ENCODE results near the gene ACOX2. TPM values are rescaled to one million over a fixed set of nuclear protein-coding genes. Genes with fewer than 3 reads are reported as not detected.

ACOX2 gene
- total RNA-seq, 1 experiment from 2014 or later: 0.85 TPM

DNA sequence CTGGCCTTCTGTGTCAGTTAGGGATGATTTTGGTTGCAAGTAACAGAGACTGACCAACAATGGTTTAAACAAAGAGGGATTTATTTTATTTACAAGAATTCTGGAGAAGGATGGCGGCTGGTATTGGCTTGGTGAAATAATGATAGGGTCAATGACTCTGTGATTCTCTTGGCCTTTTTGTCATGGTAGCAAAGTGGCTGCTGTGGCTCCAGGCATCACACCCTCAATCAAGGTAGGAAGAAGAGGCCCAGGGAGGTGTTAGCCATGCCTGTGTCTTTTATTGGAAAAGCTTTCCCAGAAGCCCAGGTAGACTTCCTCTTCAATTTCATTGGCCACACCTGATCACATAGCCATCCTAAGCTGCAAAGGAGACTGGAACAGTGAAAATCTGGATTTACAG, 27.1 kb upstream of the ACOX2 start:
- TF ChIP-seq CTCF (conservative IDR thresholded peaks at IDR 0.05): no peak
- no peak overlapping the region for H3K27ac ChIP-seq (ENCODE audit: insufficient read length, low read depth, low read length)
- H3K14ac ChIP-seq (ENCODE audit: insufficient read depth, low read length): peak overlapping the region; percentile 35; the same call in 1 of the 2 replicates
- H3K4ac ChIP-seq (ENCODE audit: low read depth, low read length): no peak overlapping the region
- H3K79me2 ChIP-seq (ENCODE audit: insufficient read depth, low read length): no peaks in the 10 kb centered on the region
- H3K27me3 ChIP-seq (ENCODE audit: insufficient read depth, low read length): no peaks in the 10 kb centered on the region
- H4K91ac ChIP-seq (ENCODE audit: insufficient read length, low read depth, low read length): peak overlapping the region; percentile 53
- H2BK12ac ChIP-seq (ENCODE audit: insufficient read length, low read depth, low read length): no peak overlapping the region
- H2BK15ac ChIP-seq (ENCODE audit: low read depth, low read length): no peak overlapping the region; the same call in 1 of the 2 replicates
- H3K23ac ChIP-seq (ENCODE audit: insufficient read length, low read depth, low read length): no peak overlapping the region
- H3K9me3 Mint-ChIP-seq: peaks cover 0 to 4% of the 10 kb centered on the region in 2 experiments; a peak in 3 of 5 replicates
- no peak overlapping the region for H4K5ac ChIP-seq (ENCODE audit: insufficient read length, low read depth, low read length)
- H3T11ph ChIP-seq (ENCODE audit: low read length): no peak overlapping the region
- WGBS (ENCODE audit: extremely low coverage, insufficient read length, low lambda C conversion rate): no CpG with 5 or more reads among the region's 1 CpG
- no peaks in the 10 kb centered on the region for H4K20me1 ChIP-seq (ENCODE audit: control insufficient read depth, insufficient read depth, insufficient read length)
- H3K9ac ChIP-seq (ENCODE audit: extremely low read depth, insufficient read length, low read length): no peak overlapping the region
- no peak overlapping the region for H2AFZ ChIP-seq (ENCODE audit: low read length)
- no peak for DNase-seq
- H3K56ac ChIP-seq (ENCODE audit: insufficient read length, low read depth, low read length): no peak overlapping the region
- no peak overlapping the region for H3K4me2 ChIP-seq (ENCODE audit: insufficient read depth, insufficient read length, low read length)
- H3K79me1 ChIP-seq (ENCODE audit: insufficient read depth, low read depth, low read length, poor library complexity, severe bottlenecking): no peaks in the 10 kb centered on the region
- no peak overlapping the region for H2BK5ac ChIP-seq (ENCODE audit: insufficient read length, low read length)
- H3K18ac ChIP-seq (ENCODE audit: insufficient read length, low read depth, low read length): no peak overlapping the region
- H3K4me1 Mint-ChIP-seq: peaks cover 40 to 46% of the 10 kb centered on the region in 2 experiments
- no peak overlapping the region for H3K27ac Mint-ChIP-seq
- peaks cover 3% of the 10 kb centered on the region; the same call in 1 of the 2 replicates for H3K27me3 Mint-ChIP-seq (ENCODE audit: low read depth)
- peaks cover 13% of the 10 kb centered on the region; the same call in 1 of the 2 replicates for H3K4me1 ChIP-seq (ENCODE audit: insufficient read depth, low read length)
- no peak overlapping the region for H4K8ac ChIP-seq (replicated peaks; ENCODE audit: insufficient read length, low read depth, low read length)
- no peaks in the 10 kb centered on the region for H3K23me2 ChIP-seq (ENCODE audit: insufficient read length, low read depth, low read length, poor library complexity, severe bottlenecking)
- H3K36me3 Mint-ChIP-seq (ENCODE audit: insufficient read depth in 1 of 3, low read depth in 3 of 3): no peaks in the 10 kb centered on the region; a peak in 2 of 7 replicates
- no peak overlapping the region for H3K4me3 Mint-ChIP-seq
- no peak overlapping the region for H2BK120ac ChIP-seq (ENCODE audit: low read depth, low read length, poor library complexity, severe bottlenecking)
- no peak overlapping the region for H2AK5ac ChIP-seq (ENCODE audit: insufficient read length, low read length)
- H2BK20ac ChIP-seq (ENCODE audit: low read depth, low read length, poor library complexity, severe bottlenecking): no peak overlapping the region
- H3K9me3 ChIP-seq (ENCODE audit: control insufficient read depth, low read depth, low read length): no peaks in the 10 kb centered on the region
